ENCODE results near the gene SCN11A.

The SCN11A gene

GRCh38 chr3:39067286-39067685 is 15.5 kb upstream of the SCN11A start:
- Histone ChIP-seq H3K27me3 (ENCODE audit: low read depth, low read length) (no peaks in the 10 kb centered on the region), H3K9ac (ENCODE audit: low read length) (no peak overlapping the region), H2AFZ (ENCODE audit: low read depth, low read length) (no peak overlapping the region), H3K4me1 (ENCODE audit: low read length) (peaks cover 9% of the 10 kb centered on the region), H3K9me3 (ENCODE audit: insufficient read depth, low read length) (no peaks in the 10 kb centered on the region), H3K79me2 (ENCODE audit: low read length) (peaks cover 9% of the 10 kb centered on the region), H3K36me3 (replicated peaks; ENCODE audit: low read depth, low read length) (peaks cover 19% of the 10 kb centered on the region), H3K27ac (ENCODE audit: low read length) (no peak overlapping the region), H4K20me1 (ENCODE audit: insufficient read depth, low read length) (peaks cover 4% of the 10 kb centered on the region; the same call in 1 of the 2 replicates), H3K4me3 (ENCODE audit: low read length) (no peak overlapping the region), H3K4me2 (ENCODE audit: low read length) (no peak overlapping the region)
- no peak for TF ChIP-seq CTCF (IDR thresholded peaks at IDR 0.05; ENCODE audit: low read depth, low read length)
- no peak for TF ChIP-seq EZH2phosphoT487 (IDR thresholded peaks at IDR 0.05; ENCODE audit: low read depth)

- peak overlapping the region; percentile 39 for H3K27ac ChIP-seq (ENCODE audit: low read length)
- H3K9me3 ChIP-seq (ENCODE audit: insufficient read depth, low read length), result no peaks in the 10 kb centered on the region
- peak overlapping the region; percentile 8; the same call in 1 of the 2 replicates for H3K4me2 ChIP-seq (ENCODE audit: low read length)
- no peak overlapping the region for H3K9ac ChIP-seq (ENCODE audit: low read length)
- H3K27me3 ChIP-seq (ENCODE audit: low read depth, low read length), result no peaks in the 10 kb centered on the region
- peaks cover 13% of the 10 kb centered on the region for H3K36me3 ChIP-seq (replicated peaks; ENCODE audit: low read depth, low read length)
- H2AFZ ChIP-seq (ENCODE audit: low read depth, low read length), result no peak overlapping the region
- TF ChIP-seq EZH2phosphoT487 (IDR thresholded peaks at IDR 0.05; ENCODE audit: low read depth), result no peak
- peak; percentile 69 for TF ChIP-seq CTCF (IDR thresholded peaks at IDR 0.05; ENCODE audit: low read depth, low read length)
- peaks cover 4% of the 10 kb centered on the region; the same call in 1 of the 2 replicates for H4K20me1 ChIP-seq (ENCODE audit: insufficient read depth, low read length)
- H3K4me3 ChIP-seq (ENCODE audit: low read length), result no peak overlapping the region
- H3K79me2 ChIP-seq (ENCODE audit: low read length), result peaks cover 17% of the 10 kb centered on the region
- peaks cover 9% of the 10 kb centered on the region for H3K4me1 ChIP-seq (ENCODE audit: low read length)
Measured at GRCh38 chr3:39065197-39065596, 13.5 kb upstream of the SCN11A start.

DNA sequence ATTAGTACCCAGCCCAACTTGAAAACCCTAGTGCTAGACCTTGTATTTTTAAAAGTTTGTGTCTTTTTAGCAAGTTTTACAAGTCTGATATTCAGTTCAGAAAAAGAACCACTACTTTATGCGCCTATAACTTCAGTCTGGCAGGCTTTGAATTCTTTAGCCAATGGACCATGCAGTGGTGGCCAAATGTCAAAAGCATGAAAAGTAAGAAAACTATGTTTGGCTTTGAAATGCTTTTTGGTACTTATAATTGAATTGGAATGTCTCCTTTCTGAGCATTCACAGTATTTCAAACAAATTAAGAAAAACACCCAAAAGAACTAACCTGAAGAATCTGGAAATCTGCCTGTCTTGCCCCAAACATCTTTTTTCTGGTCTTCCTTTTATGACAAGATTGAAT is 12.9 kb upstream of the SCN11A start:
- H3K9ac ChIP-seq (ENCODE audit: low read length), result no peak overlapping the region
- H3K4me3 ChIP-seq (ENCODE audit: low read length), result no peak overlapping the region
- peaks cover 12% of the 10 kb centered on the region for H3K36me3 ChIP-seq (replicated peaks; ENCODE audit: low read depth, low read length)
- H3K9me3 ChIP-seq (ENCODE audit: insufficient read depth, low read length), result no peaks in the 10 kb centered on the region
- no peak overlapping the region for H2AFZ ChIP-seq (ENCODE audit: low read depth, low read length)
- H4K20me1 ChIP-seq (ENCODE audit: insufficient read depth, low read length), result peaks cover 4% of the 10 kb centered on the region; the same call in 1 of the 2 replicates
- H3K27ac ChIP-seq (ENCODE audit: low read length), result peak overlapping the region; percentile 39
- no peaks in the 10 kb centered on the region for H3K27me3 ChIP-seq (ENCODE audit: low read depth, low read length)
- H3K4me1 ChIP-seq (ENCODE audit: low read length), result peaks cover 9% of the 10 kb centered on the region
- peak overlapping the region; percentile 8; the same call in 1 of the 2 replicates for H3K4me2 ChIP-seq (ENCODE audit: low read length)
- H3K79me2 ChIP-seq (ENCODE audit: low read length), result peaks cover 21% of the 10 kb centered on the region
- TF ChIP-seq EZH2phosphoT487 (IDR thresholded peaks at IDR 0.05; ENCODE audit: low read depth), result no peak
- TF ChIP-seq CTCF (IDR thresholded peaks at IDR 0.05; ENCODE audit: low read depth, low read length), result no peak

- TF ChIP-seq EZH2phosphoT487 (IDR thresholded peaks at IDR 0.05; ENCODE audit: low read depth) (no peak), CTCF (IDR thresholded peaks at IDR 0.05; ENCODE audit: low read depth, low read length) (no peak)
- peaks cover 9% of the 10 kb centered on the region for H3K4me1 ChIP-seq (ENCODE audit: low read length)
- no peak overlapping the region for H3K27ac ChIP-seq (ENCODE audit: low read length)
- H3K4me3 ChIP-seq (ENCODE audit: low read length), result no peak overlapping the region
- H3K27me3 ChIP-seq (ENCODE audit: low read depth, low read length), result no peaks in the 10 kb centered on the region
- H3K36me3 ChIP-seq (replicated peaks; ENCODE audit: low read depth, low read length), result peaks cover 12% of the 10 kb centered on the region
- H3K79me2 ChIP-seq (ENCODE audit: low read length), result peaks cover 32% of the 10 kb centered on the region
- H4K20me1 ChIP-seq (ENCODE audit: insufficient read depth, low read length), result peaks cover 4% of the 10 kb centered on the region; the same call in 1 of the 2 replicates
- H3K4me2 ChIP-seq (ENCODE audit: low read length), result no peak overlapping the region
- H2AFZ ChIP-seq (ENCODE audit: low read depth, low read length), result no peak overlapping the region
- H3K9ac ChIP-seq (ENCODE audit: low read length), result no peak overlapping the region
- no peaks in the 10 kb centered on the region for H3K9me3 ChIP-seq (ENCODE audit: insufficient read depth, low read length)
Measured at GRCh38 chr3:39063143-39063542, 11.4 kb upstream of the SCN11A start.
